Right ventricle myocardium inferior (tissue), 1 donor: ENCODE data around the gene HPGDS. TPM values are rescaled to one million over a fixed set of nuclear protein-coding genes. Genes with fewer than 3 reads are reported as not detected.
"Not testable (repeated sequence)": the region's sequence is repeated elsewhere in the genome, so short reads cannot be mapped to it uniquely, and the experiment has no call there.

Source experiments
- ATAC-seq: fragments of 200-7000 bp; cut with Tn5 transposase; one replicate; pipeline ENCODE4 v1.9.1; 2020; ENCODE audit warnings: mild to moderate bottlenecking, moderate library complexity
- DNase-seq: peaks from one replicate; pipeline ENCODE4 v3.0.0; 2021; ENCODE audit errors: missing footprints
- intact Hi-C: fragments of 100-400 bp; cut with DNase I; formaldehyde crosslinking; loops from one replicate; pipeline ENCODE4 v1.11.0; 2022
- total RNA-seq: library from RNA; stranded (reverse); fragmentation: NEBNext Ultra II Directional; extraction: Animal tissue kit (Norgen Biotek cat#: 25700); gene quantifications from one replicate; pipeline ENCODE4 v1.2.1, GENCODE V29; 2021
- donor health status: DM: no; HTN: yes; CAD: no; lungs with severe emphysema.

Gene HPGDS
- total RNA-seq, 1 donor from 2014 or later, result 3.1 TPM

- ATAC-seq, result no peak
- no peak for DNase-seq
- intact Hi-C loops, result loop anchor here (10.0 kb wide), 1 partner anchor 58 kb away; no protein-coding TSS in a partner anchor
These were observed 6.3 kb downstream of the HPGDS start for GRCh38 chr4:94336303-94336702.

GRCh38 chr4:94334962-94335361 is 7.7 kb downstream of the HPGDS start:
- ATAC-seq, result peak; percentile 74
- intact Hi-C loops, result loop anchor here (5.0 to 10.0 kb wide), 2 partner anchors 60 to 397 kb away; no protein-coding TSS in a partner anchor
- DNase-seq, result no peak

DNA sequence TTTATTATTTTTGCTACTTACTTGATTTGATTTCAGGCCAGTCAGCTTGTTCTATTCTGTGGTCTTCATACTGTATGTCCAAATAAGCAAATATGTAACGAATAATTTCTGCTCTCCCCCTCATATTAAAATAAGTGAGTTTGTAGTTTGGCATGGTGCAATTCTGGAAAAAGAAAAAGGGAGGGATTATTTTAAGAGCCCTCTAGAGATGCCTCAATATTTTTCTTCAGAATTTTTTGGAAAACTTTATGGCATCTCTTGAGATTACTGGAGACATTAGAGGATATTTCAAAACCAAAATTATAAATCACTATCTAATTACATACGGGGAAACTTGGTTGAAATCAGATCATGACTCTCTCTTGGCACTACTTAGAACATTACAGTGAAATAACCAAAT is 8.2 kb downstream of the HPGDS start:
- ATAC-seq, result no peak
- intact Hi-C loops, result loop anchor here (5.0 to 10.0 kb wide), 2 partner anchors 60 to 398 kb away; no protein-coding TSS in a partner anchor
- no peak for DNase-seq

GRCh38 chr4:94333866-94334265 is 8.8 kb downstream of the HPGDS start:
- intact Hi-C loops, result loop anchor here (5.0 to 10.0 kb wide), 2 partner anchors 61 to 398 kb away; no protein-coding TSS in a partner anchor
- no peak for ATAC-seq
- DNase-seq, result no peak

DNA sequence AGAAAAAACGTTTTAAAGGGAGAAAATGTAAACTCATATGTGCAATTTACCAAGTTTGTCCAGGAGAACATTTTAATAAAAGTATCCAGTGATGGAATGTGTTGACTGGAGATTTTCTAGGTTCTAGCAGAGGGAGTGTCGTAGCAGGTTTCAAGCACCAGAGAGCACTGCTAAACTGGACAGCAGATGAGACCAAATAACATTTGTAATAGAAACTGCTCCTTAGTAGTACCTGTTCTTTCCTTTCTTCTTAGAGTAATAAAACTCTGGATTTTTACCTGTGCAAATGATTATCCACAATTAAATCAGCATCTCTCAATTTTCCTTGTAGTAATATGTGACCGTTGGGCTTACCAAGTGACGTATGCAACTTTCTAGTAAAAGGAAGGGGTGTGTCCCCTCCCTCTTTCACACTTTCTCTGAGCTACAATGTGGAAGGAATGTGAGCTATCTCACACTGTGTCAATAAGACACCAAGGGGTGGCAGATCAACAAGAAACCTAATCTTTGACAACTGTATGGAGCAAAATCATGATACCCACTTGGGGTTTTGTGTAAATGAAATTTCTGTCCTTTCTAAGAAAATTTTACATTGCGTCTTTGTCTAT is 9.5 kb downstream of the HPGDS start:
- intact Hi-C loops, result loop anchor here (5.0 to 10.0 kb wide), 2 partner anchors 62 to 399 kb away; no protein-coding TSS in a partner anchor
- DNase-seq, result no peak
- ATAC-seq, result peak; percentile 52

- DNase-seq (no peak), ATAC-seq (no peak)
- intact Hi-C loops, result loop anchor here (5.0 to 10.0 kb wide), 2 partner anchors 65 to 402 kb away; no protein-coding TSS in a partner anchor
These were observed 12.7 kb downstream of the HPGDS start for GRCh38 chr4:94329933-94330332.

- intact Hi-C loops, result no loop called here
- ATAC-seq (no peak), DNase-seq (no peak)
These were observed 16.8 kb downstream of the HPGDS start for GRCh38 chr4:94325835-94326234.

DNA sequence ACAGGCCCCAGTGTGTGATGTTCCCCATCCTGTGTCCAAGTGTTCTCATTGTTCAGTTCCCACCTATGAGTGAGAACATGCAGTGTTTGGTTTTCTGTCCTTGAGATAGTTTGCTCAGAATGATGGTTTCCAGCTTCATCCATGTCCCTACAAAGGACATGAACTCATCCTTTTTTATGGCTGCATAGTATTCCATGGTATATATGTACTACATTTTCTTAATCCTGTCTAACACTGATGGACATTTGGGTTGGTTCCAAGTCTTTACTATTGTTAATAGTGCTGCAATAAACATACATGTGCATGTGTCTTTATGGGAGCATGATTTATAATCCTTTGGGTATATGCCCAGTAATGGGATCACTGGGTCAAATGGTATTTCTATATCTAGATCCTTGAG is 22.7 kb downstream of the HPGDS start:
- ATAC-seq, intact Hi-C loops, DNase-seq: not testable (repeated sequence)

DNA sequence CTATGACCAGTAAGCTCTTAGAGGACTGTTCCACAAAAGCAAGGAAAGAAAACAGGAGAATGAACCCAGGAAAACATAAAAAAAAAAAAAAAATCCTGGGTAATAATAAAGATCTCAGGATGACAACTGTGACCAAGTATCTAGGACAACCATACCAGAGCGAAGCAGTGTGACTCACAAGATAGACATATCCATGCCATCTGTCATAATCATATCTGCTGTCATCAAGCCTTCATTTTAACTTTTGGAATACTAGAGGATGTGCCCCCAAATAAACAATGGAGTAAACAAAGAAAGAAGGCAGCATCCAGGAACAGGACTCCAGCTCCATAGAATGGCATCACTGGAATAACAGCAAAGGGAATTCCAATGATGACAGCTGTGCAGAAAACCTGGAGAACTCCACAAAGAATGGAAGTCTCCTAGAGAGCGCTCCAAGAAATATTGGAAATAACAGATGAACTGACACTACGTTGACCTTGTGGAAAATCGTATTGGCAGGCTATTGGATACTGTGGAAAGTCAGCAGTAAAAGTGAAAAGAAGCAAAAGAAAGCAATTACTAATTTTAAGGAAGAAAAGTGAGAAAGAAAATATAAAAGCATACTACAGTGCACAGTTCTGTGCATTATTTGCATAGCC is 35.3 kb downstream of the HPGDS start:
- intact Hi-C loops, result no loop called here
- DNase-seq (no peak), ATAC-seq (no peak)

- intact Hi-C loops, result no loop called here
- ATAC-seq (no peak), DNase-seq (no peak)
These were observed 35.9 kb downstream of the HPGDS start for GRCh38 chr4:94306713-94307112.

GRCh38 chr4:94305466-94306225 is 37.0 kb downstream of the HPGDS start:
- intact Hi-C loops, result loop anchor here (2.0 kb wide), 1 partner anchor 425 kb away; no protein-coding TSS in a partner anchor
- ATAC-seq (no peak), DNase-seq (no peak)

- ATAC-seq (no peak), DNase-seq (no peak)
- intact Hi-C loops, result loop anchor here (2.0 kb wide), 1 partner anchor 426 kb away; no protein-coding TSS in a partner anchor
These were observed 38.2 kb downstream of the HPGDS start for GRCh38 chr4:94304365-94304971.

- intact Hi-C loops, result no loop called here
- ATAC-seq (no peak), DNase-seq (no peak)
These were observed 40.4 kb downstream of the HPGDS start for GRCh38 chr4:94302191-94302590.

DNA sequence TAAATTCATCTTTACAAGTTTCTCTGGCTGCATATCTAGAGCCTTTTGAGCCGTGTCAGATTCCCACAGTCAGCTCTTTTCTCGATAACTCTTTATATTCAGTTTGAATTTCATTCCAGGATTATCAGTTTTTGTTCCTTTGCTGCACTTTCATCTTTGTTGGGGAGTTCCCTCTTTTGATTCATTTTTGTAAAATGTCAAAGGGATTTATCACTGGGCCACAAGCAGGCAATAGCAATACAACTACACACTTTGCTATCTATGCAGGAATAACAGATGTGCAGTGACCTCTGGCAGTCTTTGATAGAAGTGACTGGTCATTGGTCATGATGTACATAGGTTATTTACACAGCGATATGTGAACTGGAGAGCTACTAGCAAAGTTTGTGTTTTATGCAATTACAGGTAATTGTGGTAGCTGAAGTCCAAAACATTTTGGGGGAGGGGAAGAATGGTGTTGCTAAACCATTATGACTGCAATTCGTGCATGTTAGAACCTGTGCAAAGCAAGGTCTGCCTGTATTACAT is 43.8 kb downstream of the HPGDS start:
- ATAC-seq (no peak), DNase-seq (no peak)
- intact Hi-C loops, result no loop called here

- DNase-seq, intact Hi-C loops, ATAC-seq: not testable (repeated sequence)
These were observed 47.2 kb downstream of the HPGDS start for GRCh38 chr4:94295473-94295872.

GRCh38 chr4:94293981-94294380 is 48.7 kb downstream of the HPGDS start:
- ATAC-seq, DNase-seq, intact Hi-C loops: not testable (repeated sequence)

- DNase-seq, result no peak
- intact Hi-C loops, result no loop called here
- no peak for ATAC-seq
These were observed 52.4 kb downstream of the HPGDS start for GRCh38 chr4:94290245-94290644.

DNA sequence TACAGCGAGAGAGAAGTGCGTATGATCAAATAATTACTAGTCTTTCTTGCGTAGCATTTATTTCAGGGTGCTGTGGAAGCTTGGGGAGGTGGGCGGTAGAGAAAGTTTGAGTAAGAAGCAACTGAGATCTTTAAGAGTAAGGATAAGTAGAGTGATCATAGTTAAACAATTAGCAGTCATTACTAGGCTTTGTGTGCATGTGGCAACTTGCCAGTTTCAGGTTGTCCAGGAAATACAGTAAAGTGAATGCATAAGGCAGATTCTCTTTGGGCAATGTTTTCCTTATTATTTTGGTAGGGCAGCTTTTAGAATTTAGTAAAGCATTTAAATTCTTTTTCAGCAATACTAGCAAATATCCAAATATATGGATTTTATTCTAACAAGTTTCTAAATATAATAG is 57.0 kb downstream of the HPGDS start:
- ATAC-seq (no peak), DNase-seq (no peak)
- intact Hi-C loops, result no loop called here

GRCh38 chr4:94284889-94285288 is 57.7 kb downstream of the HPGDS start:
- intact Hi-C loops, result no loop called here
- ATAC-seq (no peak), DNase-seq (no peak)
